ENCODE data around the gene MCF2L. TPM values are rescaled to one million over a fixed set of nuclear protein-coding genes. Genes with fewer than 3 reads are reported as not detected.

MCF2L gene
- total RNA-seq, 1 experiment from 2014 or later: not detected

- no peak overlapping the region for H3K27ac Mint-ChIP-seq (ENCODE audit: low read depth, unreplicated experiment)
- no TSS peak for BruUV-seq (replicated peaks)
- CTCF ChIA-PET: no interaction called here
- TF ChIP-seq, protein P1, sequence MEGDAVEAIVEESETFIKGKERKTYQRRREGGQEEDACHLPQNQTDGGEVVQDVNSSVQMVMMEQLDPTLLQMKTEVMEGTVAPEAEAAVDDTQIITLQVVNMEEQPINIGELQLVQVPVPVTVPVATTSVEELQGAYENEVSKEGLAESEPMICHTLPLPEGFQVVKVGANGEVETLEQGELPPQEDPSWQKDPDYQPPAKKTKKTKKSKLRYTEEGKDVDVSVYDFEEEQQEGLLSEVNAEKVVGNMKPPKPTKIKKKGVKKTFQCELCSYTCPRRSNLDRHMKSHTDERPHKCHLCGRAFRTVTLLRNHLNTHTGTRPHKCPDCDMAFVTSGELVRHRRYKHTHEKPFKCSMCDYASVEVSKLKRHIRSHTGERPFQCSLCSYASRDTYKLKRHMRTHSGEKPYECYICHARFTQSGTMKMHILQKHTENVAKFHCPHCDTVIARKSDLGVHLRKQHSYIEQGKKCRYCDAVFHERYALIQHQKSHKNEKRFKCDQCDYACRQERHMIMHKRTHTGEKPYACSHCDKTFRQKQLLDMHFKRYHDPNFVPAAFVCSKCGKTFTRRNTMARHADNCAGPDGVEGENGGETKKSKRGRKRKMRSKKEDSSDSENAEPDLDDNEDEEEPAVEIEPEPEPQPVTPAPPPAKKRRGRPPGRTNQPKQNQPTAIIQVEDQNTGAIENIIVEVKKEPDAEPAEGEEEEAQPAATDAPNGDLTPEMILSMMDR (IDR thresholded peaks at IDR 0.05; ENCODE audit: unreplicated experiment): no peak
- no peaks in the 10 kb centered on the region for H3K4me1 Mint-ChIP-seq (ENCODE audit: insufficient read depth, unreplicated experiment)
- no peak overlapping the region for H3K4me3 Mint-ChIP-seq (ENCODE audit: unreplicated experiment)
- POLR2A ChIA-PET: no interaction called here
- peaks cover 44% of the 10 kb centered on the region for H3K27me3 Mint-ChIP-seq (ENCODE audit: insufficient read depth, unreplicated experiment)
- no peaks in the 10 kb centered on the region for H3K9me3 Mint-ChIP-seq (ENCODE audit: unreplicated experiment)
- no peak for DNase-seq (ENCODE audit: unreplicated experiment)
- intact Hi-C loops (cut with micrococcal nuclease): no loop called here
- no peaks in the 10 kb centered on the region for H3K36me3 Mint-ChIP-seq (ENCODE audit: insufficient read depth, unreplicated experiment)
Measured at GRCh38 chr13:112994781-112995355, 25.9 kb downstream of the MCF2L start.

- H3K36me3 Mint-ChIP-seq (ENCODE audit: insufficient read depth, unreplicated experiment): no peaks in the 10 kb centered on the region
- H3K4me1 Mint-ChIP-seq (ENCODE audit: insufficient read depth, unreplicated experiment): no peaks in the 10 kb centered on the region
- no peak overlapping the region for H3K27ac Mint-ChIP-seq (ENCODE audit: low read depth, unreplicated experiment)
- no peaks in the 10 kb centered on the region for H3K9me3 Mint-ChIP-seq (ENCODE audit: unreplicated experiment)
- intact Hi-C loops (cut with micrococcal nuclease): no loop called here
- peaks cover 51% of the 10 kb centered on the region for H3K27me3 Mint-ChIP-seq (ENCODE audit: insufficient read depth, unreplicated experiment)
- ChIA-PET POLR2A (no interaction called here), CTCF (no interaction called here)
- no peak for DNase-seq (ENCODE audit: unreplicated experiment)
- H3K4me3 Mint-ChIP-seq (ENCODE audit: unreplicated experiment): no peak overlapping the region
- TF ChIP-seq, protein P1 (IDR thresholded peaks at IDR 0.05; ENCODE audit: unreplicated experiment): no peak
- no TSS peak for BruUV-seq (replicated peaks)
Measured at GRCh38 chr13:112995395-112996191, 26.6 kb downstream of the MCF2L start.

DNA sequence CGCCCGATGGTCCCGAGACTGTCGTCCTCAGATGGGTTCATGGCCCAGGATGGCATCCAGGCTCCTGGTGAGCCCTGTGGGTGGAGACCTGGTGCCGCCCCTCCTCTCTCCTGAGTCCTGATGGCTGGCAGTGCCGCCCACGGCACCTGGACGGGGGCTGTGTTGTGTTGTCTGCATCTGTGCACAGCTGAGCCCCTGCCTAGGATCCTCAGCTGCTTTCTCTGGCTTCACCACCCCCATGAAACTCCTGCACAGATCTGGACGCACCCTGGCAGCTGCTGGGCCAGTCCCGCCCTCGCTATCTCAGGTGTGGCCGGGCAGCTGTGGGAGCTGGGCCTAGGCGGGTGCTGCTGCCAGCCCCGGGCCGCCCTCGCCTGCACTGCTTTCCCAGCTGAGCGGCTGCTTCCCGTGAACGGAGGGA, 27.7 kb downstream of the MCF2L start:
- POLR2A ChIA-PET: no interaction called here
- Mint-ChIP-seq H3K4me3 (ENCODE audit: unreplicated experiment) (no peak overlapping the region), H3K27me3 (ENCODE audit: insufficient read depth, unreplicated experiment) (peaks cover 52% of the 10 kb centered on the region), H3K4me1 (ENCODE audit: insufficient read depth, unreplicated experiment) (no peaks in the 10 kb centered on the region), H3K9me3 (ENCODE audit: unreplicated experiment) (no peaks in the 10 kb centered on the region), H3K27ac (ENCODE audit: low read depth, unreplicated experiment) (no peak overlapping the region), H3K36me3 (ENCODE audit: insufficient read depth, unreplicated experiment) (no peaks in the 10 kb centered on the region)
- CTCF ChIA-PET: interaction anchor here (0.9 kb wide), 1 partner anchor 32 kb away, joined by 3 read pairs; no protein-coding TSS in a partner anchor
- DNase-seq (ENCODE audit: unreplicated experiment): no peak
- intact Hi-C loops (cut with micrococcal nuclease): no loop called here
- no TSS peak for BruUV-seq (replicated peaks)
- TF ChIP-seq, protein P1 (IDR thresholded peaks at IDR 0.05; ENCODE audit: unreplicated experiment): no peak

- Mint-ChIP-seq H3K27ac (ENCODE audit: low read depth, unreplicated experiment) (no peak overlapping the region), H3K36me3 (ENCODE audit: insufficient read depth, unreplicated experiment) (no peaks in the 10 kb centered on the region), H3K27me3 (ENCODE audit: insufficient read depth, unreplicated experiment) (peaks cover 52% of the 10 kb centered on the region), H3K9me3 (ENCODE audit: unreplicated experiment) (no peaks in the 10 kb centered on the region), H3K4me3 (ENCODE audit: unreplicated experiment) (no peak overlapping the region), H3K4me1 (ENCODE audit: insufficient read depth, unreplicated experiment) (no peaks in the 10 kb centered on the region)
- intact Hi-C loops (cut with micrococcal nuclease): no loop called here
- no TSS peak for BruUV-seq (replicated peaks)
- POLR2A ChIA-PET: no interaction called here
- CTCF ChIA-PET: interaction anchor here (0.9 kb wide), 1 partner anchor 31 kb away, joined by 3 read pairs; no protein-coding TSS in a partner anchor
- DNase-seq (ENCODE audit: unreplicated experiment): no peak
- TF ChIP-seq, protein P1 (IDR thresholded peaks at IDR 0.05; ENCODE audit: unreplicated experiment): no peak
Measured at GRCh38 chr13:112997188-112998130, 28.4 kb downstream of the MCF2L start.
